SK-N-MC (cell line): Measurements from ENCODE around the gene ASB6.

Experiments used
- DNase-seq: peaks from one replicate; pipeline ENCODE4 v3.0.0-alpha.2; 2011; ENCODE audit warnings: low read depth, low spot score
- H3K27ac ChIP-seq: fragments of 200-600 bp; sonication (generic); 2 replicates; pipeline ENCODE4 v1.5.1; 2016; ENCODE audit warnings: mixed run types
- H3K36me3 ChIP-seq: fragments of 200-600 bp; sonication (generic); 2 replicates; pipeline ENCODE4 v1.6.1; 2017; ENCODE audit warnings: antibody characterized with exemption, low read length, mixed read lengths; ENCODE audit not compliant: insufficient read depth
- H3K4me3 ChIP-seq: fragments of 200-600 bp; sonication (generic); 2 replicates; pipeline ENCODE4 v1.5.1; 2016
- H3K9ac ChIP-seq: fragments of 200-600 bp; sonication (generic); 2 replicates; pipeline ENCODE4 v1.8.0; 2017; ENCODE audit warnings: mixed run types, mixed read lengths; ENCODE audit not compliant: insufficient read length
- H3K9me3 ChIP-seq: fragments of 200-600 bp; sonication (generic); 2 replicates; pipeline ENCODE4 v1.6.1; 2017; ENCODE audit warnings: low read depth, mild to moderate bottlenecking, antibody characterized with exemption, low read length, moderate library complexity, mixed read lengths
- EZH2 ChIP-seq: fragments of 200-600 bp; sonication (generic); IDR thresholded peaks from one replicate; pipeline ENCODE4 v1.6.1; 2017; ENCODE audit warnings: antibody characterized with exemption
- FOXP2 ChIP-seq: optimal IDR thresholded peaks from 2 replicates; pipeline ENCODE3; 2011; ENCODE audit warnings: mild to moderate bottlenecking, moderate library complexity; ENCODE audit not compliant: insufficient read depth; ENCODE audit errors: extremely low read length, control extremely low read depth
- POLR2AphosphoS5 ChIP-seq: IDR thresholded peaks from 2 replicates; pipeline ENCODE4 v1.6.1; 2012; ENCODE audit warnings: mild to moderate bottlenecking, low read depth, low read length, borderline replicate concordance

Gene ASB6

GRCh38 chr9:129654554-129655040 is 12.6 kb upstream of the ASB6 start:
- DNase-seq, result no peak
- TF ChIP-seq POLR2AphosphoS5, result no peak
- no peak for TF ChIP-seq FOXP2
- TF ChIP-seq EZH2, result no peak
- peak overlapping the region; percentile 66 for H3K9ac ChIP-seq

GRCh38 chr9:129653823-129654553 is 12.0 kb upstream of the ASB6 start:
- no peak for DNase-seq
- no peaks in the 10 kb centered on the region for H3K36me3 ChIP-seq
- peak overlapping the region; percentile 66 for H3K9ac ChIP-seq
- H3K27ac ChIP-seq, result peak overlapping the region; percentile 93
- no peaks in the 10 kb centered on the region for H3K9me3 ChIP-seq
- peak overlapping the region; percentile 72 for H3K4me3 ChIP-seq
- TF ChIP-seq POLR2AphosphoS5, result no peak

More at GRCh38 chr9:129654554-129655040, 12.6 kb upstream of the ASB6 start:
- Histone ChIP-seq H3K27ac (peak overlapping the region; percentile 93), H3K36me3 (no peaks in the 10 kb centered on the region), H3K9me3 (no peaks in the 10 kb centered on the region), H3K4me3 (peak overlapping the region; percentile 72)

DNA sequence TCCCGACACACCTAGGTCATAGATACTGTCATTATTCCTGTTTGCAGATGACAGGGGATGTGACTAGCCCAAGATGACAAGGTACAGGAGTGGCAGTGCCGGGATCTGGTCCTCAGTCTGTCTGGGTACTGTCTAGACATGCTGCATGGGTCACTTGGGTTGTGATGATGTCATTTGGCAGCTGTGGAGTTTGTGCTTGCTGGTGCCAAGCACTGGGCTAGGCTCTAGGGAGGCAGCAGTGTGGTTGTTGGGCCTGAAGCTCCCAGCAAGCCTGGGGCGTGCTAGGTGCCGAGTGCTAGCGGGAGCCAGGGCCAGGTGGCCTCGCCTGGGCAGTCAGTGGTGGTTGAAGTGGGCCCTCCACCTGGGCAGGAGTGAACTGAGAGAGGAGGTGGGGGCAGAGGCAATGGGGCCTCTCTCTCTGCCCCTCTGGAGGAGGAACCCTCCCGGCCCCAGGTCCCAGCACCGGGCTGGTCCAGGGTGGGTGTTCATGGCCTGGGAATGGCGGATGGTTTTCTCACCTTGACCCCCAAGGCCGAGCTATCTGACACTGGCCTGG is 8.8 kb upstream of the ASB6 start:
- Histone ChIP-seq H3K4me3 (no peak overlapping the region), H3K9me3 (no peaks in the 10 kb centered on the region), H3K9ac (no peak overlapping the region), H3K36me3 (no peaks in the 10 kb centered on the region), H3K27ac (peak overlapping the region; percentile 89)
- TF ChIP-seq EZH2 (no peak), FOXP2 (no peak), POLR2AphosphoS5 (no peak)
- DNase-seq, result no peak

DNA sequence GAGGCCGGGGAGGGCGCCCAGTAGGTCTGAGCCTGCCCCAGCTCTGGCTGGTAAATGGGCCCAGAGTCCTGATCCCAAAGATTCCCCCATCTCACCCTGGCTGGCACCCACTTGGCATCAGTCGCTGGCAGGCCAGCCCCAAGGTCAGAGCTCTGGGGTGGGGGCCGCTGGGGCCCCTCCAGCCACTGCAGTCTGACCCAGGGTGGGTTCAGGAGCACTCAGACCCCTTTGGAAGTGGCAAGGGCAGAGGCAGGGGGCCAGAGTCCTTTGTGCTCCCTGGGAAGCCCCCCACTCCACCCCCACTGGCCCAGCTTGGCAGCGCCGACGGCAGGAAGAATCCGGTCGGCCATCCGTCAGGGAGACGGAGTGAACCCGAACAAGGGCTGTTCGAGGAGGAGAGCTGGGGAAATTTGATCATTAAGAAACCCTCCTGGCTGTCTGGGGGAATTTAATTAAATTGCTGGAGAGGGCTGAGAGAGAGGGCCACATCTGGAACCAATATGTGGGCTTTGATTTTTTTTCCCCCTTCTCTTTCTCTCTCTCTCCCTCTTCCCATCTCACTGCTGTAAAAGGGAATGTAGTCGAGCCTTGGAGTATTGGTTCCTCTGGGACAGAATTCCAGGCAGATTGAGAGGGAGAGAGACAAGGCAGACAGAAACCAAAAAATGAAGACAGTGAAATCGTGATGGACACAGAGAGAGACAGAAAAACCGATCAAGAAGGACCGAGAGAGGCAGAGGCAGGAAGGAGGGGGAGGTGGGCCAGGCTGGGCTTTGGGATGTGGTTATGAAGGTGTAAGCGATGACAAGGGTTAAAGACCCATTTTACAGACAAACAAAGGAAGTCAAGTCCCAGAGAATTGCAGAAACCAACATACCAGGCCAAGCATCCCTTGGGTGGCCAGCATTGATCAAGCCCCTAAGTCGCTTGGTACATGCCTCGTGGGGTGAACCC is 8.1 kb upstream of the ASB6 start:
- peak overlapping the region; percentile 66 for H3K4me3 ChIP-seq
- H3K9me3 ChIP-seq, result no peaks in the 10 kb centered on the region
- peak overlapping the region; percentile 67 for H3K9ac ChIP-seq
- H3K36me3 ChIP-seq, result no peaks in the 10 kb centered on the region
- peak overlapping the region; percentile 89 for H3K27ac ChIP-seq
- DNase-seq, result peak; percentile 56
- TF ChIP-seq FOXP2 (no peak), POLR2AphosphoS5 (no peak), EZH2 (no peak)

DNA sequence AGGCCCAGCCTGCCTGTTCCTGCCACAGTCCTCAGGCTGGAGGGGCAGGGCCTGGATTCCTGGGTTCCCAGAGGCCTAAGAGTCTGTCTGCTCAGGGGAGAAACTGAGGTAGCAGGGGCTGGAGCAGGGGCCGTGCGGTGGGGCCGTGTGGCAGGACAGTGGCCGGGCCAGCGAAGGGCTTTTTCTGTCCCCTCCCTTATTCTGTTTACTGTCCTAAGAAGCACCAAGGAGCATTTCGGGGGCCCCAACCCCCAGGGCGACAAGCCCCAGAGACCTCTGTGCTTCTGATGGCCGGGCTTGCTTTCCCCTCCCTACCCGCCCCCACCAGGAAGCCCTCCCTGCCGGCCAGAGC is 6.8 kb upstream of the ASB6 start:
- H3K9me3 ChIP-seq, result no peaks in the 10 kb centered on the region
- H3K27ac ChIP-seq, result no peak overlapping the region
- no peak overlapping the region for H3K9ac ChIP-seq
- no peaks in the 10 kb centered on the region for H3K36me3 ChIP-seq
- no peak overlapping the region for H3K4me3 ChIP-seq
- TF ChIP-seq POLR2AphosphoS5, result no peak
- no peak for TF ChIP-seq FOXP2
- no peak for TF ChIP-seq EZH2
- DNase-seq, result no peak

DNA sequence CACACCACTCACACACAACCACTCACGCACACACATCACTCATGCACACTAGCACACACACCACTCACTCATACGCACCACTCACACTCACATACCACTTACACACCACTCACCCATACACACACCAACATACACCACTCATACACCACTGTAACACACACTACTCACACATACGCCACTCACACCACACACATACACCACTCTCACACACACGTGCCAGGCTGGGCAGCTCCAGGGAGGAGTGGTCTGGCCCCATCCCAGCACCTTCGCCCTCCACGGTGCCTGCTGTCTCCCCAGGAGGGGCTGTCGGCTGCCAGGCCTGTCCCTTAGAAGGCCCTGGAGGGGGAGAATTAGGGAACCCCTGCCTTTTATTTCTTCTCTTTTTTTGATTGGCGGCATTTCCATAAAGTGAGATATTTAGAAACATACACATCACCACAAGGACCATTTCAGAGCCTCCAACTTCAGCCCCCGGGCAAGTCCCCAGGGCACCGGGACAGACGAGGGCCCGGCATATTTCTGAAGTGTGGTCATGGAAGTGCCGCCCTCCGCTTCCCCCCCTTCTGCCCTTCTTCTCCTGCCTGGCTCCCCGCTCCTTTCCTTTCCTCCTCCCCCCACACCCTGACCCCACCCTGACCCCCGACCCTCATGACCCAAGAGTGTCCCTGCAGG is 6.3 kb upstream of the ASB6 start:
- H3K9me3 ChIP-seq, result no peaks in the 10 kb centered on the region
- no peak overlapping the region for H3K9ac ChIP-seq
- H3K4me3 ChIP-seq, result no peak overlapping the region
- no peak overlapping the region for H3K27ac ChIP-seq
- no peaks in the 10 kb centered on the region for H3K36me3 ChIP-seq
- DNase-seq, result no peak
- TF ChIP-seq POLR2AphosphoS5 (no peak), EZH2 (no peak), FOXP2 (no peak)

- Histone ChIP-seq H3K9me3 (no peaks in the 10 kb centered on the region), H3K27ac (no peak overlapping the region), H3K9ac (no peak overlapping the region), H3K36me3 (no peaks in the 10 kb centered on the region), H3K4me3 (no peak overlapping the region)
- no peak for DNase-seq
- TF ChIP-seq FOXP2 (no peak), POLR2AphosphoS5 (no peak), EZH2 (no peak)
Measured at GRCh38 chr9:129647635-129648034, 5.7 kb upstream of the ASB6 start.

GRCh38 chr9:129646654-129647053 is 4.7 kb upstream of the ASB6 start:
- DNase-seq, result no peak

More at GRCh38 chr9:129646654-129647053, 4.7 kb upstream of the ASB6 start:
- H3K9me3 ChIP-seq, result no peaks in the 10 kb centered on the region
- H3K4me3 ChIP-seq, result no peak overlapping the region
- H3K27ac ChIP-seq, result no peak overlapping the region
- no peaks in the 10 kb centered on the region for H3K36me3 ChIP-seq
- no peak for TF ChIP-seq FOXP2
- no peak for TF ChIP-seq EZH2
- no peak for TF ChIP-seq POLR2AphosphoS5
- H3K9ac ChIP-seq, result no peak overlapping the region
